Measurements from ENCODE around the gene DENND1B.
"Not testable (repeated sequence)": the region's sequence is repeated elsewhere in the genome, so short reads cannot be mapped to it uniquely, and the experiment has no call there.

DENND1B gene

DNA sequence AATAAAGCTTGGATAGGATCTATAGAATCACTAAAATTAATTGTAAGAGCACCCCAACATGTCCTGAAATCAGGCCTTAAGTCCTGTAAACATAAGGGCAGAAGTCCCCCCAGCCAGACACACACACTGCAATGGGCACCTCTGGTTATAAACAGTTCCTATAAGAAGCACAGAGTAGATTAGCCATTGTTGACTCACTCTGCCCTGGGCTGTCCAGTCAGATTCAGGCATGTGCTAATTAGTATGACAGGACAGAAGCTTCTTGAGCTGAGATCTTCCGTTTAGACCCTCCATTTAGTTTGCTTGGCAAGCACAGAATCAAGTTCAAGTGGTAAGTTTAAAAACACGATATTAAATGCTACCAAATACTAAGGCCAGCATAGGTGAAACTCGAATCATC is 11.8 kb upstream of the DENND1B start:
- no peak for DNase-seq (ENCODE audit: extremely low spot score, insufficient read length, low read depth)
- FAIRE-seq = no peak

DNA sequence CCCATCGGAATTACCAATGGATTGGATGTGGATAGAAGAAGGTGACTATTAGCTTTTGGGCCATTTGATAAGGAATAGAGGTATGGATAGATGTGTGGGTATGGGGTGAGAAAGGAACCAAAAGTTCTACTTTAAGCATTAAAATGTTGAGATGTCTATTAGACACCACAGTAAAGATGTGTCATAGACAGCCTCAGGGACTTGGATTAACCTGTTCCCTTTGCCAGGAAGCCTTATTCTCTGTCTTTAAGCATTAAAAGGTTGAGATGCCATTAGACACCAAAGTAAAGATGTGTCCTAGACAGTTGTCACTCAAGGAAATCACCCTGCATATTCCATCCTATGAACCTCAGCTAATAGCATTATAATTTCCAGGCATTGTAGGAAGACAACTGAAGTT is 11.0 kb upstream of the DENND1B start:
- FAIRE-seq (no peak), DNase-seq (ENCODE audit: extremely low spot score, insufficient read length, low read depth) (no peak)

DNA sequence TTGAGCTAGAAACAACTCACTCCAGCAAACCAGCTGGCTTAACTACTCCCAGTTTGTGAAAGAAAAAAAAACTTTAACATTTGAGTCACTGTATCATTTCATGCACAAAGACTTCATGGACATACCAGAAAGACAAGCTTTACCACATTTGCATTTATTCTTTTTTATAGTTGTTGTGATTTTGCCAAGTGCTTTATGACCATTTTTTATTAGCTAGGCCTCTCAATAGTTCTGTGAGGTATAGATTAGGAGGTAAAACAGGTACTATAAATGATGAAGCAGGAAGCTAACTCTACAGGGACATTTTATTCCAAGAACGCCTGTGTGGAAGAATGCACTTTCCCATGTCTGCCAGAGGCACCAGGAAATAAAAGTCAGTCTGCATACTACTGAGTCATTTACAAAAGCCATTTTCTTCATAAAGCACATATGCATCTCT is 8.2 kb upstream of the DENND1B start:
- DNase-seq (ENCODE audit: extremely low spot score, insufficient read length, low read depth) (no peak), FAIRE-seq (no peak)

DNA sequence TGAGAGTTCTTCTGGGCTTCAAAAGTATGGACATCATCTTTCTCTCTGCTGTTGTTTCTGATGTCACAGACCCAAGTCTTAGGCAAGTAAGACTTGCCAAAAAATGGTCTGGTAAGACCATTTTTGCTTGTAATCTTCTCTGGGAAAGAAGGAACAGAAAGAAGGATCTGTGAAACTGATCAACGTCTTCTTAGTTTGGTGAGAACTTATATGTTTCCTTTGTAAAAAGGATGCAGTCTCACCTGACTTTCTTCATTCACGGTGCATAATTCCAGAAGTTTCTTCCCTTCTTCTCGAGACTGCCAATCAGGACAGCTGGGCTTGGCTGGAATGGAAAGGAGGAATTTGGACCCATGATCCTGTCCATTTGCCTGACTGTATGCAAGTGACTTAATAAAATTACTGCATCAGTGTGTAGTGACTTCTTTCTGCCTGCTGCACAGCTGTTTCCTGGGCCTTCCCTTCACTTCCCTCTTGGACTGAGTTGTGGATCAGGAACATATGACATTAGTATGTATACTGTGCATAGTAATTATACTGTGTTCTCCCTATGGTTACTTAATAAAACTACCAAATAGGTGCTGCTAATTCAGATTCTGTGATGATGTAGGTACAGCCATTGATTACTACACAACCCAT is 7.6 kb upstream of the DENND1B start:
- FAIRE-seq = no peak

DNA sequence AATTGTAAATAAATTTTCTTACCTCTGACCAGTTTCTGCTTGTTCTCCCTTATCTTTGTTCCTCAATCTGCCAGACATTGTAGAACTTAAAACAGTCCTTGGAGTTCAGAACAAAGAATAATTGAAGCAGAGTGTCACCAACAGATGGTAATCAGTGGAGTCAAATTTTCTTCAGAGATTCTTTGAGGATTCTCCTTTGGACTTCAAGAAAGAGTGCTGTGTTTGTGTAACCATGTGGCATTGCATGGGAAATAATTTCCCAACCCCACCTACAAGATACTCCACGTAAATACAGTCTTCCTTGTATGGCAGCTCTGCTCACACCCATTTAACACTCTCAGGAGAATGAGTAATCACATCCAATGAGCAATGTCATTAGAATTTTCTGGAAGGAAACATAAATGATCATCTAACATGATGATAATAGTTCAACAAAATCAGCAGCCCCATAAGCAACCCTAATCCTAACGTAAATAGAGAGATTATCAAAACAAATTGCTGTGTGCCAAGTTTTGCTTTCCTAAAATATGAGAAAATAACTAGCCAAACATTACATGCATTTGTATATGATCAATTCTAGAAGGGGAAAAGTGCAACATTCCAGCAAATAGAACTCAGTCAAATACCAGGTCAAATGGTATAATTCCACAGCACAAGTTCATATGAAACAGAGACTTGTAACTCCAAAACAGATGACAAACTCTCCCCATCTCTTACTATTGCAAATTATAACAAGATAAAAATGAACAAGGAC is 6.9 kb upstream of the DENND1B start:
- FAIRE-seq (no peak), DNase-seq (ENCODE audit: extremely low spot score, insufficient read length, low read depth) (no peak)

More for the DNA sequence above, 7.6 kb upstream of the DENND1B start:
- DNase-seq (ENCODE audit: extremely low spot score, insufficient read length, low read depth) = no peak

DNA sequence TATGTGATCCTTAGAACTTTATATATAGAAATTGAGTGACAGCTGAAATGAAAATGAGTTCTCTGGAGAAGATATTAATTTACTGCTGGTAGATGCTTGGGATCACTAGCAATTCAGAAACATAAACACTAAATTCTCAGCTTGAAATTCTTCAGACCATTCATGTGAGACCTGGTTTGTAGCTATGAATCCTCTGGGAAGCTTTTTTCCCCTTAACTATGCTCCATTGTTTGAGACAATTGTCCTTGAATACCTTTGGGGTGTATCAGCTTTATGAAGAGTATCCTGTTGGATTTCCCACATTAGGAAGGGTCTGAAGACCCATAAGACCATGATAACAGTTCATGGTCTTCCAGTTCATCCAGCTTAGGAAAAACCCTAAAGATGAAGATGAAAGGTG is 4.6 kb upstream of the DENND1B start:
- FAIRE-seq (no peak), DNase-seq (ENCODE audit: extremely low spot score, insufficient read length, low read depth) (no peak)

DNA sequence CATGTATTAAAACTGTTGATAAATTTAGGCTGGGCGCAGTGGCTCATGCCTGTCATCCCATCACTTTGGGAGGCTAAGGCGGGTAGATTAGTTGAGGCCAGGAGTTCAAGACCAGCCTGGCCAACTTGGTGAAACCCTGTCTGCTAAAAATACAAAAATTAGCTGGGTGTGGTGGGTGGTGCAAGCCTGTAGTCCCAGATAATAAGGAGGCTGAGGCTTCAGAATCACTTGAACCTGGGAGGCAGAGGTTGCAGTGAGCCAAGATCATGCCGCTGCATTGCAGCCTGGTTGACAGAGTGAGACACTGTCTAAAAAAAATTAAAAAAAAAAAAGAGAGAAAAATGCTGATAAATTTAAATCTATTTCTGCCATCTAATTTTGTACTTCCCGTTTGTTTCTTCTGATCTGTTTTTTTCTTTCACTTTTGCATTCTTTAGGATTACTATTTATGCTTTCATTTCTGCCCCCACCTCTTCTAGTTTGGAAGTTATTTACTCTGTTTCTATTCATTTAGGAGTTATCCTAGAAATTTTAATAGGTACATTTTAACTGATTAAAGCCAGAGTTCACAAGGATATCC is 3.2 kb upstream of the DENND1B start:
- no peak for DNase-seq (ENCODE audit: extremely low spot score, insufficient read length, low read depth)
- no peak for FAIRE-seq

DNA sequence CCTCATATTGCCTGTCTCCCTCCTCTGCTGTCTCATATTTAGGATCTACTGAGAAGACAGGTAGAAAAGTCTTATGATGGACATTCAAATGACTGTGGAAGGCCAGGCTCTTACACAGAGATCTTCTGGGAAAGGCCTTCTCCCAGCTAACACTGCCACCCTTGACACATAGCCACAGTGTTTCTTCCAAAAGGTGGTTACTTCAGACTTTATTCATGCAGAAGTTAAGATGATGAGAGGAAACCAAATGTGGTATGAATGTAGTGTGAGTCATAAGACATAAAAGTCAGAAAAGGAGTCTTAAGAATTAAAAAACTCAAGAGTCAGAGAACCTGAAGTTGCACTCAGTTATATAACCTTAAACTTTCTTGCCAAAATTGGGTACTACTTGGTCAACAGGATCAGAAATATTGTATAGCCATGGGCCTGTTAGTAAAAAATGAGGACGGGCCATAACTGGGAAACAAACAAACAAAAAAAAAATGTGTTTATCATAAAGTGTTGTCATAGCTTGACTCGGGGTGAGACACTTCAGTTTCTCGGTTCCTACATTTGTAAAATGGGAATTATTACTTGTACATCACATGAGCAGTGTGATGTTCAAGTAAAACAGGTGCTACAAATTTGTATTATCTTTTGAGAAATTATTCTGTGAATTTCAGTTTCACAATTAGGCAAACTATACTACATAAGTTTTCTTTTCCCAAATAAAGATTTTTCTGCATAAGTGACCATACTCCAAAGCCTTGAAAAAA is 1.2 kb upstream of the DENND1B start:
- FAIRE-seq (peak; percentile 12), DNase-seq (ENCODE audit: extremely low spot score, insufficient read length, low read depth) (no peak)

DNA sequence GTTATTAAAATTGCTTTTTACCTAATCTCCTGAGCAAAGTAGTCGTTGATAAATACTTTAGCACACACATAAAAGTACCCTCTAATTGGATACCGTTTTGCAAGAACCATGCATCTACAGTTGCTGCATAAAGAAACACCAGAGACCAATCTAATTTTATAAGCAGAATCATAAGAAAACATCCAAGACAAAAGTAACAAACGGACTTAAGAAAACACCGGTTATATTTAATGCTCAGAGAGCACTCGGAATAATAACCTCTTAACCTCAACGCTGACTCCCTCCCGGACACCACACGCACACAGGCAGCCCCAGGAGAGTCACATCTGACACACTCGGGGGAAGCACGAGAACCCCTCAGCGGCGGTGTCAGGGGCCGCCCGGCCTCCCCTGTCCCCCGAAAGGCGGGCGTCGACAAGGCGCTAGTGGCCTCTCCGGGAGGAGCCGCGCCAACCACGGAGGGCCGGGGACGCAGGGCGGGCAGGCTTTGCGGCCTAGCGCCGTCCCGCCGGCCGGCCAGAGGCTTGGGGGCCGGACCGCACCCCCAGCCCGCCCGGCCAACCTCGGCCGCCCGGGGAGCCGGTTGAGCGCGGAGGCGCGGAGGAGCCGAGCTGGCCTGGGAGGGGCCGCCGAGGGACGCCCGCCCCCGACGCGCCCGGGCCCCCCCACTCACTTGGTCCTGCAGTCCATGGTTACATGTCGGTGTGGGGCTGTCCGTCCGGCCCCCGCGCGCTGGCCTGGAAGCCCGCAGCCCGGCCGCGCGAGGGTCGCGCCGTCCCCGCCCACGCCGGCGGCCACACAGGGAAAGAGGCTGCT is 606 bp downstream of the DENND1B start:
- no peak for FAIRE-seq
- DNase-seq (ENCODE audit: extremely low spot score, insufficient read length, low read depth) = no peak

DNA sequence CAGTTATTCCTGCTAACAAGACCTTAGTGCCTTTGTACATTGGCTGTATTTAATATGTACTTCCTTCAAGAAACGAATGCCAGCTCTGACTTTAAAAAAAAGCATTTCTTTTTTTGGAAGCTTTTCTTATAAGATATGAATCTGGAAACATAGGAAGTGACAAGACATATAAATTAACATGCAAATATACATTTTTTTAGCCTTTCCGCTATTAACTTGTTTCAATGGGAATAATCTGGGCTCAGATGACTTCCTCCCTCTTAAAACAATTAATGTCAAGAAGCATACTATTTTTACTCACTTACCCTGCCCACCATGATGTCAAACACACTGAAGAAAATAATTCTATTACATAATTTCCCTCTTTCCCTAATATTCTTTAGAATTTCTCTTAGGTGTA is 1.4 kb downstream of the DENND1B start:
- no peak for FAIRE-seq
- DNase-seq (ENCODE audit: extremely low spot score, insufficient read length, low read depth) = no peak

DNA sequence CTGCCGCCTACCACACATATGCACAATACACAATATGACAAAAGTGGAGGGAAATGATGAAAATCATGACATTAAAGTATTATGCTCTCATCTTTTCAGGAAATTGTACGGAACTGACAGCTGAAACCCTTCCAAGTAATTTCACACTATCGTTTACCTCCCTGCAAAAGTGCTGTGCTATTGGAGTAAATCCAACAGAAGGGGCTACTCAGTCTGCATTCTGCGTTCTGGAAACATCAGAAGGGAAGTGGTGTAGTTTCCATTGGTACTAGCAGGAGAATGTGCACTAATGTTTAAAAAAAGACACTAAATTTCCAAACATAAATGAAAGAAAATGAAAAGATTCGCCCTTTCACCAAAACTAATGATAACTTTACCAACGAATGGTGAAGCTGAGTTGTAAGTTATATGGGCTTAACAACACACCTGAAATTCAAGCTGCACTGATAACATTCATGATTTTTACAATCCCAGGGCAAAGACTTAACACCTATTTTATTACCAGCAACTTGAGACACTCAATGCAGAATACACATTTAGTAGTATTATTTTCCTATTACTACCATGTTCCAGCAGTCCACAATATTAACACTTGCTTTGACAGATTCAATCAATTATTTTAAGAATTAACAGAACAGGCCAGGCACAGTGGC is 3.2 kb downstream of the DENND1B start:
- DNase-seq (ENCODE audit: extremely low spot score, insufficient read length, low read depth) (no peak), FAIRE-seq (no peak)

DNA sequence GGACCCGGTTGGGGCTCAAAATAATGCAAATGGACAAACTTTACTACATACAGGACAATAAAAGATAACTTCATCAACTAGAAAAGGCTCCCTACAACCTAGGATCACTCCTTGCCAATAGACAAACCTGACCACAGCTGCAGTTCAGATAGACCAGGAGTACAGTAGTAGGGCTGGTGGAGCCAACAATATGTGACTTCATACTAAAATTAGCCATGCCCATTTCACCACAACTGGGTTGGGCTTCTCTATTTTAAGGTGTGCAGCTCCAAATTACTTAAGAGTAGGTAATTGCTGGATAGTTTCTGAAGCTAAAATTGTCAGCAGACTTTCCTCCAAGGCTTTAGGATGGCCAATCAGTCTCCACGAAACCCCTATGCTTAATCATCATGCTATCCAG is 3.9 kb downstream of the DENND1B start:
- DNase-seq (ENCODE audit: extremely low spot score, insufficient read length, low read depth) (no peak), FAIRE-seq (no peak)

DNA sequence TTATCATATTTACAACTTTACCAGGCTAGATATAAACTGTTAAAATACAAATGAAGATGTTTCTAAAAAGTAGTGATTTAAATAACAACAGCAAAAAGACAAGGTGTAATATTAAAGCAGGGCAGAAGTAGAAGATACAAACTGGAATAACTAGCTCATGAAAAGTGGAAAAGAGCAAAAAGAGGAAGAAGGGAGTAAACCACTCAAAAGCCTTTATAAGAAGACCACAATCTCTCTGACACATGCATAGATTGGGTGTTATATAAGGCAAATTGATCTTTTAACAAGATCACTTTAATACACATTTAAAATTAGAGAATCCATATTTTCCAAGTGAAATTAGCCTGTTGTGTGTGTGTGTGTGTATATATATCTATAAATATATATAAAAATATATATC is 5.0 kb downstream of the DENND1B start:
- DNase-seq (ENCODE audit: extremely low spot score, insufficient read length, low read depth) (no peak), FAIRE-seq (no peak)

DNA sequence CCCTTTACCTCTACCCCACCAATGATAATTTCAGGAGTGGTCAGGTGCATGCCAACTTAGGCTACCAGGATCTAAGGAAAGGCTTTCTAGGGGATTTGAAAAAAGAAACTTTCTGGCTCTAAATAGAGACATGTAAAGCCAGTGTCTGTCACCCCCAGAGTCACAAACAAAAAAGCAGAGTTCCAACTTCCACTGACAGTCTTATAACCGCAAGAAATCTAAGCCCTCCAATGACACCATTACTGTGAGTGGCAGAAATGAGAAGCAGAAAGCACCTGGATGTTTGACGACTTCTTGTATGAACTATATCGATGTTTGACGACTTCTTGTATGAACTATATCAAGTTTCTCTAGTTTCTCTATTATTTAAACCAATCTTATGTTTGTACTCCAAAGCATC is 6.0 kb downstream of the DENND1B start:
- no peak for FAIRE-seq

DNA sequence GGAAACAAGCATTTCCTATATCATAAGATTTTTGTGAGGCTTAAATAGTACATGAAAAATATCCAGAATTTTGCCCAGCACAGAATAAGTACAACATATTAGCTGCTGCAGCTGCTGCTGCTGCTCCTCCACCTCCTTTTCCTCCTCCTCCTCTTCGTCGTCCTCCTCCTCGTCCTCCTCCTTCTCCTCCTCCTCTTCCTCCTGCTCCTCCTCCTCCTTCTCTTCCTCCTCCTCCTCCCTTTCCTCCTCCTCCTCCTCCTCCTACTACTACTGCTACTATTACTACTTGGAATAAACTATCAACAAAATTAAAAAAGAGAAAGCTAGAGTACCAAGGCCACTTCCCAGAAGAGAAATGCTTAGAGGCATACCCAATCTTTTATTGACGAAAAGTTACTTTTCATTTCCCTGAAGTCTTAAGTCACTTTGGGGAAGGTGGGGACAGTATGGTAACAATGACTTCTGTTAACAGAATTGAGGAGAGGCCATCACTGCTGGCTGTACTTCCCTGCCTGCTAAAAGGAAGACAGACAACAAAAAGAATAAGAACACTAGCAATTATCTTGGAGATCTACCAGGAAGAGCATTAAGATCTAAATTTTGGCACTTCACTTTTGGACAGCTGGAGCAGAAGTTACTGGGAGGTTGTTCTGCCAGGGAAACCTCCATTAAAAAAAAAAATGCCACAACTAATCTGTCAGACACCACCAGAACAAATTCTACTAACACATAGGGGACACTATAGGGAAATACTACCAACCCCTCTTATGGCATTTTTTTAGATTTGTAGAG is 7.1 kb downstream of the DENND1B start:
- FAIRE-seq = no peak
- no peak for DNase-seq (ENCODE audit: extremely low spot score, insufficient read length, low read depth)

More for the DNA sequence above, 6.0 kb downstream of the DENND1B start:
- DNase-seq (ENCODE audit: extremely low spot score, insufficient read length, low read depth) = no peak

DNA sequence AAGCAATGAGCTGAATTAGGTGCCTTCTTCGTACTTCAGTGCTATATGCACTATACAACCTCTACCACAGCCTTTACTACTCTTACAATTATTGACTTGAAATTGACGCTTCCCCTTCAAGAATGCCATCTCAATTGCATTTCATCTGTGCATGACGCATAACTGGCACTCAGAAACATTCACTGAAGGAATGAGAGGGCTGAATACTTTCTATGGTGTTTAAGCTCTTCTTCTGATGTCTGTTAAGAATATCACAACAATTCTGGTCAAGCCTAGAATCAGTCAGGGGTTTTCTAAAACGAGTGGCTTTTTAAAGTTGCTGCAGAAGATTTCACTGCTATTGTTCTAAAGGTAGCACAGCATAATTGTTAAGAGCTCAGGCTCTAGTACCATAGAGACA is 11.5 kb downstream of the DENND1B start:
- no peak for FAIRE-seq

DNA sequence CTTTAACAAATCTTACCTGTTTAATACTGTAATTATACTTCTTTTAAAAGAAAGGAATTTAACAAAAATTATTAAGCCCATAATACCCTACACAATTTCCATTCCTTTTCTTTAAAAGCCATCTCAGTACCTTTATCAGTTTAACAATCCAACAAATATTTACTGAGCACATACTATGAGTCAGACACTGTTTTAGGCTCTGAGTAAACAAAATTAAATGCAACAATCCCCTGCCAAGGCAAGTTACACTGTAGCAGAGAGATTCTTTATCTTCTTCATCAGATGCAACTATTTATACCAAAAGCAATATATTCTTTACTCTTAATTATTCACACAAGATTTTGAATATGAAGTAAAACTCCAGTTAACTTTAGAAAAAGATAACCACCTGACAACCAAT is 12.0 kb downstream of the DENND1B start:
- FAIRE-seq = no peak

More for the DNA sequence above, 11.5 kb downstream of the DENND1B start:
- DNase-seq (ENCODE audit: extremely low spot score, insufficient read length, low read depth) = no peak

DNA sequence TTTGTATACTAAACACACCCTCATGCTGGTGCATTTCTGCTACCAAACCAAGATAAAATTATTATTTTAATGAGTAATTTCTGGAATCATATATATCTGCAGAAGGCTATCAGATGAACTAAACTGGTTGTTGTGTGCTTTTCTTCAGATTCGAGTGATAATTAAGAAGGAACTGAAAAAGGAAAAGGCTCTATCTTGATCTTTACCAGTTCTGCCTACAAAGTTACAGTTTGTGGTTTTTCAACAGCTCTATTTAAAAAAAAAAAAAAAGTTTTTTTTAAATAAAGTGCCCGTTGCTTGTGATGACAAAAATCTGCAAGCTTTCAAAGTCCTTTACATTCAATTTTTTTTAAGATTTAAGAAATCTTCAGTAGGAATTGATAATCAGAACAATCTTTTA is 13.6 kb downstream of the DENND1B start:
- FAIRE-seq (no peak), DNase-seq (ENCODE audit: extremely low spot score, insufficient read length, low read depth) (no peak)

More for the DNA sequence above, 12.0 kb downstream of the DENND1B start:
- no peak for DNase-seq (ENCODE audit: extremely low spot score, insufficient read length, low read depth)

DNA sequence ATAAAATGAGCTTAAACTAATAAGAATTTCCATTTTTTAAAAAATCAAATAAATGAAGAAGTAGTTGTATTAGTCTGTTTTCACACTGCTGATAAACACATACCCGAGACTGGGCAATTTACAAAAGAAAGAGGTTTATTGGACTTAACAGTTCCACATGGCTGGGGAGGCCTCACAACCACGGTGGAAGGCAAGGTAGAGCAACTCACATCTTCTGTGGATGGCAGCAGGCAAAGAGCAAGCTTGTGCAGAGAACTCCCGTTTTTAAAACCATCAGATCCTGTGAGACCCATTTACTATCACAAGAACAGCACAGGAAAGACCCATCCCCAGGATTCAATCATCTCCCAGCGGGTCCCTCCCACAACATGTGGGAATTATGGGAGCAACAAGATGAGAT is 19.7 kb downstream of the DENND1B start:
- DNase-seq (ENCODE audit: extremely low spot score, insufficient read length, low read depth); FAIRE-seq: not testable (repeated sequence)

Data from GM18507 (cell line).